Measurements from ENCODE around the gene TMEM53.

DNA sequence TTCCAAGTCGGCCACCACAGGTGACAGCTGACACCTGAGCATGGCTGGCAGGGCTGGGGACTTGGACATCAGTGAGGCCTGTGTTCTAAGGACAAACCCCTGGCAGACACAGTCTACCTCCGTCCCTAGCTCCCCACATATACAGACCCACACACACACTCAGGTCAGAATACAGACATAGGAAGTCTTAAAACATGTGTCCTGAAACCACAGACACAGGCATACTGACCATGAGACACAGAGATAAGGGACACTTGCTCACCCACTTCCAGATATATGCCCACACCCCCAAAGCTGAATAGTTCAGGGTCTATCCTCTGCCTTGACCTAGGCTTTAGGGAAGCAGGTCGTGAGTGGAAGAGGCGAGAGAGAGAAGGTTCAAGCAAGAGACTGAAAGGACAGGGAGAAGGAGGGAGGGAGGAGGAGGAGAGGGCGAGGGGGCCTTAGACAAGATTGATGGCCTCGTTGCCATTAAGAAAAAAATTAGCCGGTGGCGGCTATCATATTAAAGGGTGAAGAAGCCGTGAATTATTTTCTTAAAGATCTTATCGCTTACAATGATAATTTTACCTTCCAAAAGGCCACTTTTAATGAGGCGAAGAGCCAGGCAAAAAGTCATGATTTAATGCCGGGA is 49.9 kb downstream of the TMEM53 start:
- TF ChIP-seq CTCF (IDR thresholded peaks at IDR 0.05) (no peak), EP300 (IDR thresholded peaks at IDR 0.05) (no peak), POLR2A (IDR thresholded peaks at IDR 0.05) (no peak)

Data from ovary (tissue), 3 donors.